GM18526 (cell line): Measurements from ENCODE around the gene CCM2.

ENCODE experiments used
- POLR2A ChIP-seq: IDR thresholded peaks from 3 replicates; pipeline ENCODE4 v1.6.1; 2011; ENCODE audit not compliant: insufficient read length; ENCODE audit errors: extremely low read depth

Gene CCM2

DNA sequence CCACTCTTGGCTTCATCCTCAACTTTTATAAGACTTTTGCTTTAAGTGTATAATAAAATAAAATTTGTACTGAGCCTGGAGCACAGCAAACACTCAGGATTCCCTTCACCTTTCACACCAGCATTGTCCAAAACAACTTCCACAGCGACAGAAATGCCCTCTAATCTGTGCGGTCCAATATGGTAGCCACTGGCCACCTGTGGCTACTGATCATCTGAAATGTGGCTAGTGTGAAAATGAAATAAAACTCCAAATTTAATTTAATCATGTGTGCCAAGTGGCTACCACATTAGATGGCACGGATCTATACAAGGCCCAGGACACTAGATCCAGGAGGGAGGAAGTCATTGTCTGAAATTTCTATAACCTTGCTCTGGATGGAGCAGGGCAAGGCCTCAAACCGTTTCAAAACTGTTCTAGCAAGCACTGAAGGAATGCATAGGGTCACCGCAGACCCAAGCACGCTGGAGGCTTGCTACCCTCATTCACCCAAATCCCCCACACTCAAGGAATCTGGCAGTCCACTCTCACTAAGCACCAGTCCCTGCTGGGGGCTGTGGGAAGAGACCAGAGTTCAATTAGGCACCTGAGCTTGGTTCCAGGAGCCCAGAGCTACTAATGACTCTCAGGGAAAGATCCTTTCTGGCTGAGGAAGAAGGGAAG is 14.8 kb upstream of the CCM2 start:
- TF ChIP-seq POLR2A, result no peak

DNA sequence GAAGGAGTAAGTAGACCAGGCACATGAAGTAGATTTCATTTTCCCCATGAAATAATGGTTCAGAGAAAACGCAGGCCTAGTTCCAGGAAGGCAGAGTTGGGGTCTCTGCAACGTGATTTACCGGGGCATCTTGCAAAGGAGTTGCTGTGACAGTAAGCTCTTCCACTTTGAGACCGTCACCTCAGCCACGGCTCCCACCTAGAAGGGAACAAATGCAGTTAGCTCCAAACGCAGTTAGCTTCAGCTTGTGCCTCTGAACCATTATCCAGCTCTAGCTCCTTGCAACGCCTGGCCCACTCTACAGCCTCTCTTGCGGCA is 14.1 kb upstream of the CCM2 start:
- TF ChIP-seq POLR2A, result no peak

DNA sequence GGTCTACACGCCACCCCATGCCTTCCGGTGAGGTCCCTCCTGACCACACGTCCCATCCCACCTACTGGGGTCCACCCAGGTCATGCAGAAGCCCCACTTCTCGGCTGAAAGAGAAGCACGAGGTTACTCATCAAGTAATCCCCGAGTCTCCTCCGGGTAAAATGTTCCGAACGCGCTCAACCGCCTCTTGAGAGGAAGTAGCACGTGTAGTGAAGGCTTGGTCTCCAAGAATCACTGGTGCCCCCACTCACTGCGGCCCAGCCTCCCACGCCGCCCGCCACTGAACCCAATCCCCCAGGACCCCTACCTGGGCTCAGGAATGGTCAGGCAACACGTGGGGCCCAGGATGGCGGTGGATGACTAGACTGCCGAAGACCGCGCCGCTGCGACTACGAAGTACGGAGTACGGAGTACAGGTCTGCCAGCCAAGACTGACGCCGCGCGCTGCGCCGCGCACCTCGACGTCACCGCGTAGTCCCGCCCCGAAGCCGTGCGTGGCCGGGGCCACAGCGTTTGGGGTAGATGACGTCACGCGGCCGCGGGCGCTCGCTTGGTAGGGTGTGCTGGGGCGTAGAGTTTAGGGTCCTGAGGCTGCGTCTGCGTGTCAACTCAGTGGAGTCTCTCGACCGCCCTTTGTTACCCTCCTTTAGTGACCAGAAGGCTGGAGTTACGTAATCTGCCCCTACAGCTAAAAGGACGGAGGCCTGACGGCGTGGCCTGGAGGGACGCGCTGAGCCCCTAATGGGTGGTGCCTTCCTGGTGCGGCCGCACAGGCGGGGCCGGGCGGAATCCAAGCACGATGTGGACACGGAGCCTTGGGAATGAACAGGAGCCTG is 13.6 kb upstream of the CCM2 start:
- peak; percentile 99 for TF ChIP-seq POLR2A

DNA sequence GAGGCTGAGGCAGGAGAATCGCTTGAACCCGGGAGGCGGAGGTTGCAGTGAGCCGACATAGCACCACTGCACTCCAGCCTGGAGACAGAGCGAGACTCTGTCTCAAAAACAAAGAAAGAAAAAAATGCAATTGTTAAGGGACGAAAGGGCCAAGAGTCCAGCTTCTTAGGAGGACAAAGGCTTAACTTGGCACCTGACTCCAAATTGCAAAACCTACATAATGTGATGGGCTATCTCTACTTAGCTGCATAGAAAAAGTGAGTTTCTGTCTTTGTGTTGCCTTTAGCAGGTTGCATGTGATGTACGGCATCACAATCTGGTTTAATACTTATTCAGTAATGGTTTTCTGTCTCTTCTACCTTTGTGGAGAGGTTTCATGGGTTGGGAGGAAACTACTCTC is 12.5 kb upstream of the CCM2 start:
- TF ChIP-seq POLR2A, result no peak

DNA sequence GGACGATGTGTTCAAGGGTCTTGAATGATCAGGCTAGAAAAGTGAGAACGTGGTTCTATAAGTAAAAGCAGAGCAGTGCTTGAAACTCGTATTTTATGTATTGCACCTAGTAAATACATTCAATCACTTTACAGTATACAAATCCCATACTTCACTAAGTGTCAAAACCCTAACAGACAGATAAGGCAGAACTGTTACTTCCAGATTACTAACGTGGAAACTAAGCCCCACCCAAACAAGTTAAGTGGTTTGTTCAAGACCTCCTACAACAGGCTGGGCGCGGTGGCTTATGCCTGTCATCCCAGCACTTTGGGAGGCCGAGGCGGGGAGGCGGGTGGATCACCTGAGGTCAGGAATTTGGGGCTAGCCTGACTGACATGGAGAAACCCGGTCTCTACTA is 12.0 kb upstream of the CCM2 start:
- TF ChIP-seq POLR2A, result no peak

DNA sequence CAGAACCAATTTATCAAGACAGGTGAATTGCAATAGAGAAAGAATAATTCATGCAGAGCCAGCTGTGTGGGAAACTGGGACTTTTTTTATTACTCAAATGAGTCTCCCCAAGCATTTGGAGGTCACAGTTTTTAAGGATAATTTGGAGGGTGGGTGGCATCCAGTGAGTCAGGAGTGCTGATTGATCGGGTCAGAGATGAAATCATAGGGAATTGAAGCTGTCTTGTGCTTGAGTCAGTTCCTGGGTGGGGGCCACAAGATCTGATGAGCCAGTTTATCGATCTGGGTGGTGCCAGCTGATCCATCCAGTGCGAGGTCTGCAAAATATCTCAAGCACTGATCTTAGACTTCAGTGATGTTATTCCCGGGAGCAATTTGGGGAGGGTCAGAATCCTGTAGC is 11.3 kb upstream of the CCM2 start:
- no peak for TF ChIP-seq POLR2A

DNA sequence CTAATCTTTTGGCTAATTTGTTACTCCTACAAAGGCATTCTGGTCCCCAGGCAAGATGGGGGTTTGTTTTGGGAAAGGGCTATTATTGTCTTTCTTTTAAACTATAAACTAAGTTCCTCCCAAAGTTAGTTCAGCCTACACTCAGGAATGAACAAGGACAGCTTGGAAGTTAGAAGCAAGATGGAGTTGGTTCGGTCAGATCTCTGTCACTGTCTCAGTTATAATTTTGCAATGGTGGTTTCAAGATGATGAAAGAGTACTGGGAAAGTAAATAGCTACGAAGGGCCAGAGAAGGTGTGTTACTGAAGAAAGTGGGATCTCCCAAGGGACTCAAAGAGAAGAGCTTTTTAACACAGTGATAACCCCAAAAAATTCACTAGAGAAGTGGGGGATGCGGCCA is 10.9 kb upstream of the CCM2 start:
- TF ChIP-seq POLR2A, result no peak

DNA sequence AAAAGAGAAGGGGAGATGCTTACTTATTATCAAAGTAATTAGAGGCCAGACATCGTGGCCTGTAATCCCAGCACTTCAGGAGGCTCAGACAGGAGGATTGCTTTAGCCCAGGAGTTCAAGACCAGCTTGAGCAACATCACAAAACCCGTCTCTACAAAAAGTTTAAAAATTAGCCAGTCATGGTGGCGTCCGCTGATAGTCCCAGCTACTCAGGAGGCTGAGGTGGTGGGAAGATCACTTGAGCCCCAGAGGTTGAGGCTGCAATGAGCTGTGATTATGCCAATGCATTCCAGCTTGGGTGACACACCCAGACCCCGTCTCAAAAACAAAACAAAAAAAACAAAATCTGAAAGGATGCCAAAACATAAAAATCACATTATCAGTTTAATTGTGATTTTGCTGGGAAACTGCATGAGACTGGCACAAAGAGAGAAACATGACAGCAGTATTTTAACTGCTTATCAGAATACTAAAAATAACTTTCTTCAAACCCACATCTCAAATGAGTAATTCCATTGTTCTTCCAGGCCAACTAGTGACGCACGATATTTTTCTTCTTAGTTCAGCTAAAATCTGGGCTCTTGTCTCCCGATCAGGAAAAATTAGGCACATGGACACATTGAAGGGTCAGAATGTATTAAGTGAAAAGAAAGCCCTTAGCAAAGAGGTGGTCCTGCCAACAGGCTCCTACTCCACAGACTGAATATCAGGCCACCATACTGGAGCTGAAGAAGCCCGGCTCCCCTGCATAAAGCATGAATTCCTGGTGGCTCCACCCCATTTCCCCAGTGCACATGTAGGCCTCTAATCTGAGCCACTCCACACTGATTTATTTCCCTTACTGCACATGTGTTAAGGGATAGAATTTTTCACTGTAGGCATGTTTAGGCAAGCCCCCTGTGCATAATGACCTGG is 9.6 kb upstream of the CCM2 start:
- no peak for TF ChIP-seq POLR2A

DNA sequence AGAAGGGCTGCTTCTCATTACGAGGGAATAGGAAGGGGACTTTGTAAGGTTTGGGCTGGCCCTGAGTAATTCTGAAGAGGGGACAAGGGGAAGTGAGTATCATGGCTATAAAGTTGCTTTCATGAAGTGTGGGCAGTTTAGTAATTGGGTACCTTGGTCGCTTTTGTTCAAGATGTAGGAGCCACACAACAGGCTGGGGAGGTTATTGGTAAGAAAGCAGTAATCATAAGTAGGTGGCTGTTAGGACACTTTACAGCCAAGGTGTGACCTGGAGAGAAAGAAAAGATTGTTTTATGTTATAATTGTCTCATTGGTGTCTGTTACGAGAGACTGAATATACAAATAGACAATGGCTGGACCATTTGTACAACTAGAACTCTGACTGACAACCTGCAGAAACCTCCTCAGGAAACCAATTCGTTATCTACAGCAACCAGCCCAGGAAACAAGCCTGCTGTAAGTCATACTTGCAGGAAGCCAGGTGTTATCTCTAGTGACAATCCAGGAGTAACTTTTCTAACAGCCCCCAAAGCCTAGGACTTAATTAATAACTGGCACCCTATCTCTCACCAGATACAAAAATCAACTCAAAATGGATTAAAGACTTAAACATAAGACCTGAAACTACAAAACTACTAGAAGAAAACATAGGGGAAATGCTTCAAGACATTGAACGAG is 5.0 kb upstream of the CCM2 start:
- TF ChIP-seq POLR2A, result no peak

DNA sequence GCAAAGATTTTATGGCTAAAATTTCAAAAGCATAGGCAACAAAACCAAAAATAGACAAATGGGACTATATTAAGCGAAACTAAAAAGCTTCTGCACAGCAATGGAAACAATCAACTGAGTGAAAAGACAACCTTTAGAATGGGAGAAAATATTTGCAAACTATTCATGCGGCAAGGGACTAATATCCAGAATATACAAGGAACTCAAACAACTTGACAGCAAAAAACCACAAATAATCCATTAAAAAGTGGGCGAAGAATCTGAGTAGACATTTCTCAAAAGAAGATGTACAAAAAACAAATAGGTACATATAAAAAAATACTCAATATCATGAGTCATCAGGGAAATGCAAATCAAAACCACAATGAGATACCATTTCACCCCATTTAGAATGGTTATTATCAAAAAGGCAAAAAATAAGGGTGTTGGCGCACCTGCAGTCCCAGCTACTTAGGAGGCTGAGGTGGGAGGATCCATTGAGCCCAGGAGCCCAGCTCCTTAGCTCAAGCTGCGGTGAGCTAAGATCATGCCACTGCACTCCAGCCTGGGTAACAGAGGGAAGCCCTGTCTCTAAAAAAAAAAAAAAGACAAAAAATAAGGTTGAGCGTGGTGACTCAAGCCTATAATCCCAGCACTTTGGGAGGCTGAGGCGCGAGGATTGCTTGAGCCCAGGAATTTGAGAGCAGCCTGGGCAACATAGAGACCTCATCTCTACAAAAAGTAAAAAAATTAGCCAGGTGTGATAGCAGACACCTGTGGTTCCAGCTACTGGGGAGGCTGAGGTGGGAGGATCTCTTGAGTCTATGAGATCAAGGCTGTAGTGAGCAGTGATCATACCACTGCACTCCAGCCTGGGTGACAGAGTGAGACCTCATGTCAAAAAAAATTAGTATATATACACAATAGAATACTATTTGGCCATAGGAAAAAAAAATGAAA is 4.2 kb upstream of the CCM2 start:
- no peak for TF ChIP-seq POLR2A

DNA sequence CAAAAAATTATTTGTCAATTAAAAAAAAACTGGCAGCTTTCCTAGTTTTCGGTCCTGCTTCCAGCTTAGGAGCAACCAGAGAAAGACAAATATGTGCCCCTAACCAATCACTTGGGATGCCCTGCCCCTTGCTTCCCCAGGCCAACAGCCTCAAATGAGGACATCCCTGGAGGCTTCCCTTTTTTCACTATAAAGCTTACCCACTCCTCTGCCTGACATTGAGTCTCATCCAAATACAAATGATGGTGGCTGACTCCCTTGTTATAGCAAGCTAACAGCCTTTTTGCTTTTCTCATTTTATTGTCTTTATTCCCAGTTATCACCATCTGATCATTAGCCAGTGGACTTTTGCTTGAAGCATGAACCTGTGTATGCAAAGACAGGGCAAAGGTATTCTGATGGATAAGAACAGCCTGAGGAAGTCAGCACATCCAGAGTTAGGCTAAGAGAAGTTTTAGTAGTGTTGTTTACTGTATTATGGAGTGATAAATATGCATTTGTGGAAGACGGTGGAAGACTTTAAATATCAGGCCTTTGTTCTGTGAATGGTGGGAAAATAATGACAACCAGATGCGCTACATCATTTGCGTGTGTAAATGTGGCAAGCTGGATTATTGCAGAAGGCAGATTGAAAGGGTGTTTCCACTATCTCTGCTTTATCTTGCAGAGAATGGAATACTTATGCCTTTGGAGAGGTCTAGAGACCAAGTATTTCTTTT is 1.7 kb upstream of the CCM2 start:
- TF ChIP-seq POLR2A, result no peak

DNA sequence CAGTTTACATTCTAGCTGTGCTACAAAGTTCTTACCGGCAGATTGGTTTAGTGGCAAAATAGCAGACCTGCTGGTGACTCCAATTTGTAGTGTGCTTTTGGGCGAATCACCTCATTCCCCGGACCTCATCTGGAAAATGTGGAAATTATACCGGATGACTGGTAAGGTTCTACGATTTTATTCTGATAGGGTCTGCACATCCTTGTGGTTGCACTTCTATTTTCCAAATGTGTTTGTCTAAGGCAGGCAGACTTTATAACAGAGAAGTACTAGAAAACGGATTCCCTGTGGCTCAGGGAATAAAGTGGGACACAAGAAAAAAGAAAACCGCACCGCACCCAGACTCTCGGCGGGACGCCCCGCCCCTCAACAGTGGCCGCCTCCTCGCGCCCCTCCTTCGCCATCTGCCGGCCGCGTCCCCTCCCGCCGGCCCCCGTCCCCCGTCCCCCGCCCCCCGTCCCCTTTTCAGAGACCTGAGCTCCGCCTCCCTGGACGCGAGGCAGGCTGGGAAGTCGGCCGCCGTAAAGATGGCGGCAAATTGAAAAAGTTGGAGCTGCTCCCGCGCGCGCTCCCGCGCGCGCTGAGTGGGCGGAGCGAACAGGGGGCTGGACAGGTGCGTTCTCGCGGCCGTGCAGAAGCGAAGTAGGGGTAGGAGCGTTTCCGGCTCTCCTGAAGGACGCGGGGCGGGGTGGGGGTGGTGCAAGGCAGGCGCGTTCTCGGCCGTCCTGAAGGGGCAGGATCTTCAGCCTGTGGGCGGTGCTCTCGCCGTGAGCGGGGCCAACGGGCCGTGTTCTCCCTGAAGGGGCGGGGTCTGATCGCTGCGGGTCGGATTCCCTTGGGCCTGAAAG is 532 bp upstream of the CCM2 start:
- peak; percentile 35 for TF ChIP-seq POLR2A

DNA sequence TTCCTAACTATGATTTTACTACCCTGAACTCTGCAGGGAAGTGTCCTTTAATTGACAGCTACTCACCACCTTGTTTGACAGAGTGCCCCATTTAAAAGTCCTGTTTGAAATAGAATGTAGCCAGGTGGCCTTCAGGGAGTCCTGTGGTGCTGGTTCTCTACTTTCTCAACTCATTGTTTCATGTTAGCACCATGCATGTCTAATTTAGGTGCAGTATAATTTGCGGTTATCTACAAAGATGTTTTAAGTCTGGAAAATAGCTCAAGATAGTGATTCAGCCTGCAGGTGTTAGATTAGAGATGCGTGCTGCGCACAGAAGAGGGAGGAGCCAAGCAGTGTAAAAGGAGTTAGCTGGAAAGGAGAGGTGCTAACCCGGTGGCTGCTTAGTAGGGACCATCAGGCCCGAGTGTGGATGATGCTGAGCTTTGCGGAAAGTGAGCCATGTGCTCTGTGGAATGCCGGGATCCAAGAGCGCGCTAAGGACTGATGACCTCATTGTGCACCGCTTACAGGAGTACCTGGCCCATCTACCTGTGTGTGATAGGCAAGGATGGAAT is 1.2 kb downstream of the CCM2 start:
- no peak for TF ChIP-seq POLR2A

DNA sequence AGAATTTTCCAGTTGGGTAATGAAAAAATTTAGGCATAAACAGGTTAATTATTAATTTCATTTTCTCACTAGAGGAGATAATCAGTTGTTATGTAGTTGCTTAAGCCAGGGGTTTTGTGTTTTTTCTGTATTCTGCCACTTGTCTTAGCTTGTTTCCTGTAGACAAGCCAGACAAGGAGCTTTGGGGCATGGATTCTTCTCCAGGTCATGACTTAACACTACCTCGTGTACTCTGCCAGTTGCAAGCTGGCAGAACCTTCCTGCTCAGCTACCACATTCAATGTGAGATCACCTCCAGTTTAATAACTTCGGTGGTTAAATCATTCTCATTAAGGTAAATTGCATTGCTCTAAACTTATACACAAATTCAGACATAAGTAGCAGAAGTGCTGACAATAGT is 1.8 kb downstream of the CCM2 start:
- no peak for TF ChIP-seq POLR2A
